K562 (cell line): ENCODE measurements around the gene ETV2. TPM values are rescaled to one million over a fixed set of nuclear protein-coding genes. Genes with fewer than 3 reads are reported as not detected.

ENCODE experiments used
- AFF4 ChIP-seq: sonication (generic); formaldehyde crosslinking; IDR thresholded peaks from 2 replicates; pipeline ENCODE4 v1.8.0; 2023; ENCODE audit warnings: mild to moderate bottlenecking, missing genetic modification reagents
- E2F8 ChIP-seq: fragments of 450-650 bp; IDR thresholded peaks from 2 replicates; pipeline ENCODE4 v1.7.1; 2018; ENCODE audit warnings: mild to moderate bottlenecking, low read depth; ENCODE audit not compliant: partially characterized antibody
- FOXJ2 ChIP-seq: fragments of 200-800 bp; sonication (Bioruptor generic); IDR thresholded peaks from 2 replicates; pipeline ENCODE4 v1.6.1; 2016; ENCODE audit warnings: missing genetic modification characterization, missing compliant biosample characterization
- HMBOX1 ChIP-seq: sonication (generic); IDR thresholded peaks from 2 replicates; pipeline ENCODE4 v1.6.1; 2016
- ILK ChIP-seq: fragments of 450-650 bp; IDR thresholded peaks from 2 replicates; pipeline ENCODE4 v1.6.1; 2016; ENCODE audit warnings: missing genetic modification characterization, low read depth, mild to moderate bottlenecking, missing compliant biosample characterization, moderate library complexity, borderline replicate concordance
- JUND ChIP-seq, 2 experiments: IDR thresholded peaks; 2 replicates in 1 of 2; 3 replicates in 1 of 2; pipeline ENCODE4 v1.6.1; 2011; ENCODE audit warnings: borderline replicate concordance in 2 of 2, low read depth in 2 of 2, low read length in 2 of 2, improper control_type of control experiment in 1 of 2, missing biosample characterization in 1 of 2, missing genetic modification characterization in 1 of 2, missing genetic modification reagents in 1 of 2
- MXD1 ChIP-seq: fragments of 250-450 bp; sonication (Bioruptor Pico); IDR thresholded peaks from 2 replicates; pipeline ENCODE4 v1.8.0; 2021; ENCODE audit warnings: borderline replicate concordance, mild to moderate bottlenecking, moderate library complexity; ENCODE audit not compliant: poor library complexity, severe bottlenecking
- RBM34 ChIP-seq: fragments of 200-400 bp; formaldehyde crosslinking; IDR thresholded peaks from 2 replicates; pipeline ENCODE4 v1.6.1; 2018; ENCODE audit warnings: low read length, borderline replicate concordance; ENCODE audit not compliant: insufficient read depth
- RCOR1 ChIP-seq, 2 experiments: IDR thresholded peaks; 2 replicates each; pipeline ENCODE4 v1.6.1; 2012; ENCODE audit warnings: low read depth in 2 of 2, low read length in 2 of 2, borderline replicate concordance in 1 of 2, improper control_type of control experiment in 1 of 2
- RNF2 ChIP-seq: sonication (generic); IDR thresholded peaks from 2 replicates; pipeline ENCODE4 v1.6.1; 2016
- SP2 ChIP-seq: IDR thresholded peaks from 2 replicates; pipeline ENCODE4 v1.6.1; 2011; ENCODE audit warnings: mild to moderate bottlenecking, low read depth, low read length, moderate library complexity; ENCODE audit not compliant: poor library complexity, severe bottlenecking; ENCODE audit errors: extremely low read depth
- TRIM25 ChIP-seq: fragments of 450-650 bp; IDR thresholded peaks from 2 replicates; pipeline ENCODE4 v1.7.0; 2016; ENCODE audit warnings: borderline replicate concordance
- ZC3H8 ChIP-seq: fragments of 450-650 bp; IDR thresholded peaks from 2 replicates; pipeline ENCODE4 v1.6.1; 2017
- ZNF175 ChIP-seq: fragments of 200-800 bp; sonication (Bioruptor generic); IDR thresholded peaks from 2 replicates; pipeline ENCODE4 v1.6.1; 2016; ENCODE audit warnings: low read depth, mild to moderate bottlenecking, missing genetic modification characterization, missing compliant biosample characterization
- polyA plus RNA-seq, 8 experiments: library from polyadenylated mRNA; depleted of rRNA in 4 of 8; stranded (reverse) in 5 of 8; unstranded in 3 of 8; fragments of >200 nt; fragmentation: Nextera tagmentation in 2 of 8; fragmentation: Illumina TruSeq in 1 of 8; extraction: Ambion mirVana in 2 of 8; extraction: Trizol in 1 of 8; gene quantifications; 2 replicates each; pipeline versions ENCODE4 v1.2.1 to v1.2.3, GENCODE V29; 2011 to 2014; ENCODE audit warnings: inconsistent platforms in 1 of 8, missing spikeins in 1 of 8
- total RNA-seq, 7 experiments: library from RNA; depleted of rRNA in 6 of 7; stranded (reverse); fragments of >200 nt in 6 of 7; fragmentation: Illumina TruSeq in 2 of 7; extraction: Trizol in 2 of 7; gene quantifications; 2 replicates each; pipeline versions ENCODE4 v1.2.1 to v1.2.3, GENCODE V29; 2011 to 2021; ENCODE audit warnings: low replicate concordance in 1 of 7

ETV2 gene
- total and polyA plus RNA-seq, 9 of the 15 experiments (the other 6 are each of a cell fraction or from before 2014, with no cell fraction given) = 0.11 to 3.7 (median 0.55) TPM

- TF ChIP-seq HMBOX1 (no peak), MXD1 (CRISPR knock-in tag) (no peak), JUND (IDR thresholded peaks at IDR 0.05; ENCODE audit: borderline replicate concordance, low read depth, low read length) (peak; percentile 99), JUND (tag; IDR thresholded peaks at IDR 0.05; ENCODE audit: borderline replicate concordance, low read depth, low read length) (no peak), ZNF175 (CRISPR knock-in tag) (no peak), TRIM25 (no peak), AFF4 (peak; percentile 73; the same call in 1 of the 2 replicates), RCOR1 (IDR thresholded peaks at IDR 0.05; ENCODE audit: borderline replicate concordance in 1 of 2, low read depth in 2 of 2, low read length in 2 of 2) (peak in 1 of 2 experiments; percentile 40; a peak in 1 of 4 replicates), SP2 (no peak), ZC3H8 (no peak), RBM34 (no peak), ILK (tag) (no peak), RNF2 (peak; percentile 79), E2F8 (peak; percentile 82), FOXJ2 (no peak)
Observed at GRCh38 chr19:35643255-35644205, 2.0 kb downstream of the ETV2 start (continued).
